IMR-90 (cell line): Measurements from ENCODE around the gene IFT81.

ENCODE experiments used
- BHLHE40 ChIP-seq: fragments of 150-350 bp; IDR thresholded peaks from 2 replicates; pipeline ENCODE4 v1.6.1; 2016; ENCODE audit warnings: mild to moderate bottlenecking, low read depth, low read length
- CHD1 ChIP-seq: IDR thresholded peaks from 2 replicates; pipeline ENCODE4 v1.6.1; 2012; ENCODE audit warnings: low read depth, low read length, improper control_type of control experiment
- FOS ChIP-seq: fragments of 150-350 bp; IDR thresholded peaks from 2 replicates; pipeline ENCODE4 v1.6.1; 2016; ENCODE audit warnings: low read depth, low read length
- MAFK ChIP-seq: IDR thresholded peaks from 2 replicates; pipeline ENCODE4 v1.6.1; 2012; ENCODE audit warnings: low read depth, low read length, improper control_type of control experiment
- MAZ ChIP-seq: IDR thresholded peaks from 2 replicates; pipeline ENCODE4 v1.6.1; 2012; ENCODE audit warnings: low read depth, mild to moderate bottlenecking, low read length, improper control_type of control experiment, moderate library complexity, borderline replicate concordance
- MXI1 ChIP-seq: IDR thresholded peaks from 2 replicates; pipeline ENCODE4 v1.6.1; 2012; ENCODE audit warnings: low read depth, mild to moderate bottlenecking, low read length, moderate library complexity, borderline replicate concordance
- NFE2L2 ChIP-seq: fragments of 150-350 bp; IDR thresholded peaks from 2 replicates; pipeline ENCODE4 v1.6.1; 2016; ENCODE audit warnings: low read depth, mild to moderate bottlenecking, low read length
- POLR2A ChIP-seq: IDR thresholded peaks from 2 replicates; pipeline ENCODE4 v1.6.1; 2012; ENCODE audit warnings: mild to moderate bottlenecking, low read depth, low read length
- RCOR1 ChIP-seq: IDR thresholded peaks from 2 replicates; pipeline ENCODE4 v1.6.1; 2012; ENCODE audit warnings: mild to moderate bottlenecking, low read length, improper control_type of control experiment; ENCODE audit not compliant: insufficient replicate concordance
- RFX5 ChIP-seq: IDR thresholded peaks from 2 replicates; pipeline ENCODE4 v1.8.0; 2012; ENCODE audit warnings: low read depth, mild to moderate bottlenecking, low read length, moderate library complexity
- SMC3 ChIP-seq: fragments of 150-350 bp; IDR thresholded peaks from 2 replicates; pipeline ENCODE4 v1.6.1; 2016; ENCODE audit warnings: low read depth, mild to moderate bottlenecking, antibody characterized with exemption, low read length, moderate library complexity
- TF ChIP-seq, protein P1 (sequence below): conservative IDR thresholded peaks from 2 replicates; pipeline ENCODE4 v1.5.1; 2012; ENCODE audit warnings: mild to moderate bottlenecking, low read depth, low read length, improper control_type of control experiment
- TF ChIP-seq, protein P2 (sequence below): fragments of 150-350 bp; IDR thresholded peaks from 2 replicates; pipeline ENCODE4 v1.6.1; 2017; ENCODE audit warnings: mild to moderate bottlenecking, antibody characterized with exemption, low read length, low read depth

- TF ChIP-seq, protein P1, sequence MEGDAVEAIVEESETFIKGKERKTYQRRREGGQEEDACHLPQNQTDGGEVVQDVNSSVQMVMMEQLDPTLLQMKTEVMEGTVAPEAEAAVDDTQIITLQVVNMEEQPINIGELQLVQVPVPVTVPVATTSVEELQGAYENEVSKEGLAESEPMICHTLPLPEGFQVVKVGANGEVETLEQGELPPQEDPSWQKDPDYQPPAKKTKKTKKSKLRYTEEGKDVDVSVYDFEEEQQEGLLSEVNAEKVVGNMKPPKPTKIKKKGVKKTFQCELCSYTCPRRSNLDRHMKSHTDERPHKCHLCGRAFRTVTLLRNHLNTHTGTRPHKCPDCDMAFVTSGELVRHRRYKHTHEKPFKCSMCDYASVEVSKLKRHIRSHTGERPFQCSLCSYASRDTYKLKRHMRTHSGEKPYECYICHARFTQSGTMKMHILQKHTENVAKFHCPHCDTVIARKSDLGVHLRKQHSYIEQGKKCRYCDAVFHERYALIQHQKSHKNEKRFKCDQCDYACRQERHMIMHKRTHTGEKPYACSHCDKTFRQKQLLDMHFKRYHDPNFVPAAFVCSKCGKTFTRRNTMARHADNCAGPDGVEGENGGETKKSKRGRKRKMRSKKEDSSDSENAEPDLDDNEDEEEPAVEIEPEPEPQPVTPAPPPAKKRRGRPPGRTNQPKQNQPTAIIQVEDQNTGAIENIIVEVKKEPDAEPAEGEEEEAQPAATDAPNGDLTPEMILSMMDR = no peak
- TF ChIP-seq POLR2A = no peak
- TF ChIP-seq MAFK = no peak
- no peak for TF ChIP-seq RCOR1
- no peak for TF ChIP-seq MAZ
- TF ChIP-seq MXI1 = no peak
- no peak for TF ChIP-seq FOS
- TF ChIP-seq BHLHE40 = no peak
- TF ChIP-seq SMC3 = no peak
- TF ChIP-seq RFX5 = no peak
- TF ChIP-seq CHD1 = no peak
- TF ChIP-seq, protein P2, sequence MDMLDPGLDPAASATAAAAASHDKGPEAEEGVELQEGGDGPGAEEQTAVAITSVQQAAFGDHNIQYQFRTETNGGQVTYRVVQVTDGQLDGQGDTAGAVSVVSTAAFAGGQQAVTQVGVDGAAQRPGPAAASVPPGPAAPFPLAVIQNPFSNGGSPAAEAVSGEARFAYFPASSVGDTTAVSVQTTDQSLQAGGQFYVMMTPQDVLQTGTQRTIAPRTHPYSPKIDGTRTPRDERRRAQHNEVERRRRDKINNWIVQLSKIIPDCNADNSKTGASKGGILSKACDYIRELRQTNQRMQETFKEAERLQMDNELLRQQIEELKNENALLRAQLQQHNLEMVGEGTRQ = no peak
- no peak for TF ChIP-seq NFE2L2
Measured at GRCh38 chr12:110203546-110203945, 79.4 kb downstream of the IFT81 start.
